SJCRH30 (cell line): ENCODE measurements around the gene SIGLEC7. TPM values are rescaled to one million over a fixed set of nuclear protein-coding genes. Genes with fewer than 3 reads are reported as not detected.

Experiments used
- DNase-seq, 2 experiments: peaks; one replicate each; pipeline ENCODE4 v3.0.0-alpha.2; 2015 to 2020
- H3K27ac ChIP-seq: fragments of 250-450 bp; sonication (Bioruptor Pico); 2 replicates; pipeline ENCODE4 v1.5.1; 2020; ENCODE audit warnings: mild to moderate bottlenecking, moderate library complexity
- H3K27me3 ChIP-seq: fragments of 250-450 bp; sonication (Bioruptor Pico); 2 replicates; pipeline ENCODE4 v1.5.1; 2020; ENCODE audit warnings: mild to moderate bottlenecking, moderate library complexity
- H3K36me3 ChIP-seq: fragments of 250-450 bp; sonication (Bioruptor Pico); 2 replicates; pipeline ENCODE4 v1.5.1; 2020; ENCODE audit warnings: mild to moderate bottlenecking, moderate library complexity
- H3K4me1 ChIP-seq: fragments of 250-450 bp; sonication (Bioruptor Pico); 2 replicates; pipeline ENCODE4 v1.5.1; 2020; ENCODE audit warnings: mild to moderate bottlenecking, moderate library complexity
- H3K4me3 ChIP-seq: fragments of 250-450 bp; sonication (Bioruptor Pico); 2 replicates; pipeline ENCODE4 v1.5.1; 2020; ENCODE audit warnings: mild to moderate bottlenecking, moderate library complexity
- H3K9me3 ChIP-seq: fragments of 250-450 bp; sonication (Bioruptor Pico); replicated peaks from 2 replicates; pipeline ENCODE4 v1.5.1; 2020; ENCODE audit warnings: mild to moderate bottlenecking, moderate library complexity
- total RNA-seq: library from RNA; depleted of rRNA; stranded (reverse); fragments of >200 nt; shearing (Covaris generic); gene quantifications from 2 replicates; pipeline ENCODE4 v1.2.3, GENCODE V29; 2014

The SIGLEC7 gene
- total RNA-seq, 1 experiment from 2014 or later: not detected

DNA sequence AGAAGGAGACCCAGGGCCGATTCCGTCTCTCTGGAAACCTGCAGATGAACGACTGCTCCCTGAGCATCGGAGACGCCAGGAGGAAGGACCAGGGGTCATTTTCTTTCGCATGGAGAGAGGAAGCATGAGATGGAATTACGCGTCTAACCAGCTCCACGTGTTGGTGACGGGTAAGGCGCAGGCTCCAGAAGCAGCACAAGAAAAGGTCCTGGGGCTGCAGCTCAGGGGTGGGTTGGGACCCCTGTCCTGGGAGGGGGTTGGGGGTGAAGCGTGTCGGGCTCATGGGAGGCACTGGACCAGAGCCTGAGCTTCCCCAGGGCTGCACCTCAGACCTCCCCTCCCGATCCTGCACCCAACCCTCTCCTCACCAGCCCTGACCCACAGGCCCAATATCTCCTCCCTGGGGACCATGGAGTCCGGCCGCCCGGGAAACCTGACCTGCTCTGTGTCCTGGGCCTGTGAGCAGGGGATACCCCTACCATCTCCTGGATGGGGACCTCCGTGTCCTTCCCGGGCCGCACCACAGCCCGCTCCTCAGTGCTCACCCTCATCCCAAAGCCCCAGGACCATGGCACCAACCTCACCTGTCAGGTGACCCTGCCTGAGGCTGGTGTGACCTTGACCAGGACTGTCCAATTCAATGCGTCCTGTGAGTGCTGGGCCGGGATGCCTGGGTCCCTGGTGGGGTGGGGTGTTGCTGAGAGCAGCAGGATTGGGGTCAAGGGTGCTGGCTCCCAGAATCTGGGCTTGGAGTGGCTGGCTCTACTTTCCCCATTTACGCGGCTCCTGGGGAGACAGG is 43.2 kb downstream of the SIGLEC7 start:
- Histone ChIP-seq H3K4me1 (no peaks in the 10 kb centered on the region), H3K27ac (no peak overlapping the region), H3K9me3 (no peaks in the 10 kb centered on the region), H3K4me3 (no peak overlapping the region), H3K27me3 (peaks cover 4% of the 10 kb centered on the region; the same call in 1 of the 2 replicates), H3K36me3 (no peaks in the 10 kb centered on the region)
- DNase-seq: no peak

- no peak for DNase-seq
- Histone ChIP-seq H3K36me3 (no peaks in the 10 kb centered on the region), H3K4me3 (no peak overlapping the region), H3K4me1 (no peaks in the 10 kb centered on the region), H3K27ac (no peak overlapping the region), H3K9me3 (no peaks in the 10 kb centered on the region), H3K27me3 (peaks cover 4% of the 10 kb centered on the region; the same call in 1 of the 2 replicates)
Measured at GRCh38 chr19:51185868-51186215, 43.7 kb downstream of the SIGLEC7 start.

GRCh38 chr19:51186323-51186722 is 44.2 kb downstream of the SIGLEC7 start:
- H3K27ac ChIP-seq: no peak overlapping the region
- H3K27me3 ChIP-seq: peaks cover 4% of the 10 kb centered on the region; the same call in 1 of the 2 replicates
- DNase-seq: no peak
- H3K4me3 ChIP-seq: no peak overlapping the region
- H3K9me3 ChIP-seq: no peaks in the 10 kb centered on the region
- H3K4me1 ChIP-seq: no peaks in the 10 kb centered on the region
- H3K36me3 ChIP-seq: no peaks in the 10 kb centered on the region

DNA sequence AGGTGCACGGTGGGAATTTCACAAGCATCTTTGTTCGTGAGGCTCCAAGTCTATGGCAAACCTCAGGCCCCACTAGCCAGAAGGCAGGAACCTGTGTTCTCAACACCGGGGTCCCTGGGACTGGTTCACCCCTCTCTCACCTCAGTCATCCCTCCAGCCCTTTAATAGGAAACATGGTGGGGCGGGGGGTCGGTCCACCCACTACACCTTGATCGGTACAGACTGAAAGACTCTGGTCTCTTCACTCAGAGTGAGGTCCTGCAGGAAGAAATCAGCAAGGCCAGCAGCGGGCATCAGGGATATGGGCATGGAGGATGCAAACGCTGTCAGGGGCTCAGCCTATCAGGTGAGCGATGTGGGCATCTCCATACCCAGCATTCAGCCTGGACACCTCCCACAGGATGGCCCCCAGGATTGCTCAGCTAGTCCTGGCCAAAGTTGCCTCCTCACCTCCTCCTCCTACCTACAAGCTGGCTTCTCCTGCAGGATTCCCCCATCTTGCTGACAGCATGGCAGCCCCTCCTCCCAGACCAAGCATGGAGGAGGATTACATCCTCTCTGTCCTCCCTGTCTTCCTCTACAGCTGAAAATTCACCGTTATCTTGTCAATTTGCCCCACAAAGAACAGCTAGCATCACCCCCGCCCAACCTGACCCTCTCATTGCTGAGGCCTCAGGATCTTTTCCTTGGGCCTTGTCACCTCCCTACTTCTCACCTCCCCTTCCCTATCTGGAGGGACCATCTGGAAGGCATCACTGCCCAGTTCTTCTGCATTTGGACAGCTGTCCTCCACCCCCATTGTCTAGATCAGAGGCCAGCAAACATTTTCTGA is 45.5 kb downstream of the SIGLEC7 start:
- no peak for DNase-seq
- H3K27ac ChIP-seq: no peak overlapping the region

GRCh38 chr19:51188227-51188559 is 46.1 kb downstream of the SIGLEC7 start:
- Histone ChIP-seq H3K36me3 (no peaks in the 10 kb centered on the region), H3K4me3 (no peak overlapping the region), H3K27ac (no peak overlapping the region), H3K4me1 (no peaks in the 10 kb centered on the region), H3K27me3 (peaks cover 6% of the 10 kb centered on the region; the same call in 1 of the 2 replicates), H3K9me3 (no peaks in the 10 kb centered on the region)
- DNase-seq: no peak

More for the DNA sequence above, 45.5 kb downstream of the SIGLEC7 start:
- H3K27me3 ChIP-seq: peaks cover 4% of the 10 kb centered on the region; the same call in 1 of the 2 replicates
- H3K9me3 ChIP-seq: no peaks in the 10 kb centered on the region
- no peaks in the 10 kb centered on the region for H3K4me1 ChIP-seq
- H3K36me3 ChIP-seq: no peaks in the 10 kb centered on the region
- no peak overlapping the region for H3K4me3 ChIP-seq

GRCh38 chr19:51192689-51193088 is 50.6 kb downstream of the SIGLEC7 start:
- H3K9me3 ChIP-seq: no peaks in the 10 kb centered on the region
- no peak overlapping the region for H3K27ac ChIP-seq
- H3K36me3 ChIP-seq: no peaks in the 10 kb centered on the region
- 0 out of 2 replicates have a peak, but pooled peaks cover 2% of the 10 kb centered on the region for H3K27me3 ChIP-seq
- no peak for DNase-seq
- H3K4me1 ChIP-seq: no peaks in the 10 kb centered on the region
- no peak overlapping the region for H3K4me3 ChIP-seq

DNA sequence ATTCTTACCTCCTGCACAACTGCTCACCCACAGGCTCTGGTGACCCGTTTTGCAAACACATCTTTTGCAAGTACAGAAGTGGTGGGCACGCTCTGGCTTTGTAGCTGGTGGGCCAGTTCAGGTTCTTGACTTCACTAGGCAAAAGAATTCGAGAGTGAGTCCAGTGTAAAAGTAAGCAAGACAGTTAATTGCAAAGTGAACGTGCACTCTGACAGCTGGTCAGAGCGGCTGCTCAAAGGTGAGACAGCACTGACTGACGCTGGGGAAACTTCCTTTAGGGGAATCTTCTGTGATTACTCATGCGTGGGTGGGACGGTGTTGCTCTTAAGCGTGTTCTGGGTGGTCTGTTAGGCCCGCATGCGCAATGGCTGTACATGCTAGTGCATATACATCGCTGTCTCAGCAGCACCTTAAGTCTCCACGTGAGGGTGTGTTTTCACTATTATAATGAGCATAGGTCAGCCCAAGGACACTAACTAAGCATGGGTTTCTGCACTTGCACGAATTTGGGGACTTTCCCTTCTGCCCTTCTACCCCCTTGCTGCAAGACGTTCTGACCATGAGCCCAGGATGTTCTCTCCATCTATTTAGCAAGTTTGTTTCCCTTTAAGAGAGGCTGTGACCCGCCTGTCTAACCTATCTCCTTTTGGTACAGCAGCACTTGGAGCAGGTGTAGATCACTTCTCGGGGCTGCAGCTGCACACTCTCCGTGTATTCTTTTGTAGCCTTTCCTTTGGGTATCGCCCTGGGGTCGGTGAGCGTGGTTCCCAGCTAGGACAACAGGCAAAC is 52.6 kb downstream of the SIGLEC7 start:
- DNase-seq: no peak
- 0 out of 2 replicates have a peak, but pooled peaks cover 2% of the 10 kb centered on the region for H3K27me3 ChIP-seq
- no peaks in the 10 kb centered on the region for H3K4me1 ChIP-seq
- H3K36me3 ChIP-seq: no peaks in the 10 kb centered on the region
- no peaks in the 10 kb centered on the region for H3K9me3 ChIP-seq
- no peak overlapping the region for H3K27ac ChIP-seq
- H3K4me3 ChIP-seq: no peak overlapping the region

GRCh38 chr19:51195316-51195586 is 53.1 kb downstream of the SIGLEC7 start:
- Histone ChIP-seq H3K4me3 (no peak overlapping the region), H3K36me3 (no peaks in the 10 kb centered on the region), H3K4me1 (no peaks in the 10 kb centered on the region), H3K27ac (no peak overlapping the region), H3K9me3 (no peaks in the 10 kb centered on the region), H3K27me3 (0 out of 2 replicates have a peak, but pooled peaks cover 2% of the 10 kb centered on the region)
- DNase-seq: no peak

DNA sequence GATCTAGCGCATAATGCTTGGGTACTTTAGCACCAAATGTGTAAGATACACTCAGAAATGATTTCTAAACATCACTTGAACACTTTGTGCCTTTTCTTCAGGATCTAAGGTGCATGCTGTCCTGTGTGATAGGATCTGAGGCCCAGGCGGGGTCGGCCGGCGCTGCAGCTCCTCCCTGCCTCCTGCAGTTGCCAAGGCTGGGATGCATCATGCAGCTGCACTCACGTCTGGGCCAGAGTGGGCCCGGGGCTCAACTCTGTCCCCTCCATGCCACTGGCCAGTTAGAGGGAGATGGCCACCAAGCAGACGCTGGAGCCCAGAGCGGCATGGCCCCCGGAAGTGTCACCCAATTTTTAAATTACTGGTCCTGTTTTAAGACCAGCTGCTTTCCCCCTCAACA is 53.5 kb downstream of the SIGLEC7 start:
- H3K9me3 ChIP-seq: no peaks in the 10 kb centered on the region
- no peaks in the 10 kb centered on the region for H3K4me1 ChIP-seq
- DNase-seq: no peak
- H3K36me3 ChIP-seq: no peaks in the 10 kb centered on the region
- H3K4me3 ChIP-seq: no peak overlapping the region
- H3K27me3 ChIP-seq: 0 out of 2 replicates have a peak, but pooled peaks cover 2% of the 10 kb centered on the region
- H3K27ac ChIP-seq: no peak overlapping the region

DNA sequence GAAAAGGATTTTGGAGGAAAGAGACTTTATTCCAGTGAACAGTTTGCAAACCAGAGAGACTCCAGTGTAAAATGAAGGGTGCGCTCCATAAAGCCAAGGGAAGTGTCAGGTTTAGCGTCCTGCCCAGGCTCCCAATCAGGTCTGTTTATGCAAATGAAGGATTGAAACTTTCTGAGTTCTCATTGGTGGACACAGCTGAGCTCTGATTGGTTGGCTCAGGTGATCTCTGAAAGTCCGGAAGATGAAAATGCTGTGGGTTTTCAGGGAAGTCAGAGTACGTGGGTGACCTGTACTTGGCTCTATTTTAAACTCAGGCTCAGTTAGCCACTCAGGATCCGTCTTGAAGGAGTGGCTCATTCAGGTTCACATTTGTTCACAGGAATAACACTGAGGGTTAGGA is 54.1 kb downstream of the SIGLEC7 start:
- no peak overlapping the region for H3K27ac ChIP-seq

DNA sequence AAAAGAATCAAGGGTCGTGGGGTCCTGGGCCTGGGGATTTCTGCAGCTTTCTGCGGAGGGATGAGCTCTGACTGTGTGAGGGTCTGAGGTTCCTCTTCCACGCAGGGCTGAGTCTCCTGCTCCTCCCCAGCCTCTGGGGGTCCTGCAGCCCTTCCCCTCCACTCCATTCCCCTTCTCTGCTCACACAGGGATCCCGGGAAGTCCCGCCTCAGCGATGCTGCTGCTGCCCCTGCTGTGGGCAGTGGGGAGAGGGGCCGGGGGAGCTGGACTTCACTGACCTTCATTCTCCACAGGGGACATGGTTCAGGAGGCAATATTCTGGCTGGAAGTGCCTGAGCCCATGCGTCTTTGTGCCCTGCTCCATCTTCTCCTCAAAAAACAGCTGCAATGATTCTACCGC is 56.5 kb downstream of the SIGLEC7 start:
- no peak for DNase-seq
- Histone ChIP-seq H3K36me3 (no peaks in the 10 kb centered on the region), H3K27ac (no peak overlapping the region), H3K9me3 (no peaks in the 10 kb centered on the region), H3K4me3 (no peak overlapping the region), H3K27me3 (0 out of 2 replicates have a peak, but pooled peaks cover 5% of the 10 kb centered on the region), H3K4me1 (no peaks in the 10 kb centered on the region)

More for the DNA sequence above, 54.1 kb downstream of the SIGLEC7 start:
- Histone ChIP-seq H3K9me3 (no peaks in the 10 kb centered on the region), H3K4me3 (no peak overlapping the region), H3K4me1 (no peaks in the 10 kb centered on the region), H3K27me3 (0 out of 2 replicates have a peak, but pooled peaks cover 2% of the 10 kb centered on the region), H3K36me3 (no peaks in the 10 kb centered on the region)
- peak in 1 of 2 experiments; percentile 15 for DNase-seq

DNA sequence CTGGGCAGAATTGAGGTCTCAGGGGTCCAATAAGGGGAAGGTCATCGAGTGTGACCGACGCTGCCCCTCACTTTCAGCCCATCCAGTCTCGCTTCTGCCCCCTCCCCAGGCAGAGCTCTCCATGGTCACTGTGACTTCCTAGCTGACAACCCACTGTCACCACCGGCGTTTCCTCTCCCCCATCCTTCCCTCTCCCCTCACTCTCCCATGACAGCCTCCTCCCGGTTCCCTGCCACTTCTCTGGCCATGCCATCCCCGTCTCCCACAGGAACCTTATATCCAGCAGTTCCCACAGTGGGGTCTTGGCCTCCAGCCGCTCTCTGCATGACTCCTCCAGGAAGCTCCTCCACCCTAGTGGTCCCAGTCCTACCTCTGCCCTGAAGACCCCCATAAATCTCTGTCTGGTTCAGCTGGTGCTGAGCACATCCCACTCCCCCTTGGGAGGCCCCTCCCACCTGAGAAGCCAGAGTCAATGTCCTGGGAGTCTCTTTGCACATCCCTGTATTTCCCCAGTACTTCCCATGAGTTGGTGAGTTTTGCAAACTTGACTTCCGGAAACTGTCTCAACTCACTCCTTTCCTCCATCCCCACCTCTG is 58.1 kb downstream of the SIGLEC7 start:
- DNase-seq: no peak

DNA sequence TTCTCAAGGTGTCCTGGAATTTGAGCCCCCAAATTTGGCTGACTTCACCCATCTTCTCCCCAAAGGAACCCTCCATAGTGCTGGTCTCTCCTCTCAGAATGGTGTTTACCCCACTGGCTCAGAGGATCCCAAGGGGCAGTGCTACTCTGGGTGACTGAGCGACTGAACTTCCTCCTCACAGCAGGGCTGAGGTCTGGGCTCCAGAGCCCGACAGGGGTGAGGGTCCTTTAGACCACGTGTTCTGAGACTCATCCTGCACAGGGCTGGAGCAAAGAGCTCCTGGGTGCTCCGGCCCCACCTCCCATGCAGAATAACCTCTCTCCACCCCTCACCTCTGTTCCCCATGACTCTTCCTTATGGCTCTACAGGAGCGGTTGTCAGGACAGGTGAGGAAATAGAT is 59.6 kb downstream of the SIGLEC7 start:
- no peak overlapping the region for H3K27ac ChIP-seq
- H3K4me3 ChIP-seq: no peak overlapping the region
- DNase-seq: no peak
- no peaks in the 10 kb centered on the region for H3K36me3 ChIP-seq
- H3K4me1 ChIP-seq: no peaks in the 10 kb centered on the region
- 0 out of 2 replicates have a peak, but pooled peaks cover 5% of the 10 kb centered on the region for H3K27me3 ChIP-seq
- no peaks in the 10 kb centered on the region for H3K9me3 ChIP-seq

More for the DNA sequence above, 58.1 kb downstream of the SIGLEC7 start:
- H3K4me1 ChIP-seq: no peaks in the 10 kb centered on the region
- H3K36me3 ChIP-seq: no peaks in the 10 kb centered on the region
- H3K9me3 ChIP-seq: no peaks in the 10 kb centered on the region
- H3K4me3 ChIP-seq: no peak overlapping the region
- no peak overlapping the region for H3K27ac ChIP-seq
- 0 out of 2 replicates have a peak, but pooled peaks cover 5% of the 10 kb centered on the region for H3K27me3 ChIP-seq
